SK-N-MC (cell line): ENCODE data around the gene CPB2.

ENCODE experiments used
- DNase-seq: peaks from one replicate; pipeline ENCODE4 v3.0.0-alpha.2; 2011; ENCODE audit warnings: low read depth, low spot score
- H3K27ac ChIP-seq: fragments of 200-600 bp; sonication (generic); 2 replicates; pipeline ENCODE4 v1.5.1; 2016; ENCODE audit warnings: mixed run types
- H3K36me3 ChIP-seq: fragments of 200-600 bp; sonication (generic); 2 replicates; pipeline ENCODE4 v1.6.1; 2017; ENCODE audit warnings: antibody characterized with exemption, low read length, mixed read lengths; ENCODE audit not compliant: insufficient read depth
- H3K4me3 ChIP-seq: fragments of 200-600 bp; sonication (generic); 2 replicates; pipeline ENCODE4 v1.5.1; 2016
- H3K9ac ChIP-seq: fragments of 200-600 bp; sonication (generic); 2 replicates; pipeline ENCODE4 v1.8.0; 2017; ENCODE audit warnings: mixed run types, mixed read lengths; ENCODE audit not compliant: insufficient read length
- H3K9me3 ChIP-seq: fragments of 200-600 bp; sonication (generic); 2 replicates; pipeline ENCODE4 v1.6.1; 2017; ENCODE audit warnings: low read depth, mild to moderate bottlenecking, antibody characterized with exemption, low read length, moderate library complexity, mixed read lengths
- EZH2 ChIP-seq: fragments of 200-600 bp; sonication (generic); IDR thresholded peaks from one replicate; pipeline ENCODE4 v1.6.1; 2017; ENCODE audit warnings: antibody characterized with exemption
- FOXP2 ChIP-seq: optimal IDR thresholded peaks from 2 replicates; pipeline ENCODE3; 2011; ENCODE audit warnings: mild to moderate bottlenecking, moderate library complexity; ENCODE audit not compliant: insufficient read depth; ENCODE audit errors: extremely low read length, control extremely low read depth
- POLR2AphosphoS5 ChIP-seq: IDR thresholded peaks from 2 replicates; pipeline ENCODE4 v1.6.1; 2012; ENCODE audit warnings: mild to moderate bottlenecking, low read depth, low read length, borderline replicate concordance

CPB2 gene

DNA sequence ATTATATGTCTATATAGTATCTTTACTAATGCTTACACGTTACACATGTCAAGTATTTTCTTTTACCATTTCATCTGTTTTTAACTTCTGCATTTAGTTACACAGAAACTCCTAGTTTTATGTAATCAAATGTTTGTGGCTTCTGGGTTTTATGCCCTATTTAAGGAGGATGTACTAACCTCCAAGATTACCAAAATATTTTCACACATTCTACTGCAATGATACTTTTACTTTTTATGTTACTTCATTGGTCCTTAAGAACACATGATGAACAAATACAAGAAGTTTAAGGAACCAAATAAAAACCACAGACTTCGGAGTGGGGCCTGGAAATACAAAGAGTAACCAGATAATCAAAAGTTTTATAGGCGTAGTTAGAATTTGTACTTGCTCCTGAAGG is 89.5 kb downstream of the CPB2 start:
- no peaks in the 10 kb centered on the region for H3K9me3 ChIP-seq
- DNase-seq, result no peak
- H3K4me3 ChIP-seq, result no peak overlapping the region
- H3K27ac ChIP-seq, result peak overlapping the region; percentile 79
- TF ChIP-seq EZH2, result no peak
- TF ChIP-seq FOXP2, result no peak
- no peak for TF ChIP-seq POLR2AphosphoS5
- peaks cover 75% of the 10 kb centered on the region for H3K36me3 ChIP-seq
- H3K9ac ChIP-seq, result no peak overlapping the region

DNA sequence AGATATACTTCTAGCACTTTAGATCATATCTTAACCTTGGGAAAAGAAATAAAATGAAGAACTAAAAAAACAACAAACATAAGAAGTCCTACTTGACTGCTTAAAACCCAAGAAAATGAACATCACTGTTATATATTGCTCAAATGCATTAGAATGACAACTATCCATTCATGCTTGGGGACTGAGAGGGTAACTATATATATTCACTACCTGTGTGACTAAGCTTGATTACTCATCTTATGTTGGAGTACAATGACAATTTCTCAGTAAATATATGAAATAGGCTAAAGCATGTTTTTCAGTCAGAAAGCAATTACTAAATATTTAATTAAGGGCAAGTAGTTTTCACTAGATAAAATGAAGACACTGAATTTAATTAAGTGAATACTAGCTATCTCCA is 92.4 kb downstream of the CPB2 start:
- no peak overlapping the region for H3K9ac ChIP-seq
- H3K27ac ChIP-seq, result peak overlapping the region; percentile 78
- no peak overlapping the region for H3K4me3 ChIP-seq
- DNase-seq, result no peak
- no peaks in the 10 kb centered on the region for H3K9me3 ChIP-seq
- TF ChIP-seq FOXP2 (no peak), EZH2 (no peak), POLR2AphosphoS5 (no peak)
- peaks cover 78% of the 10 kb centered on the region for H3K36me3 ChIP-seq

DNA sequence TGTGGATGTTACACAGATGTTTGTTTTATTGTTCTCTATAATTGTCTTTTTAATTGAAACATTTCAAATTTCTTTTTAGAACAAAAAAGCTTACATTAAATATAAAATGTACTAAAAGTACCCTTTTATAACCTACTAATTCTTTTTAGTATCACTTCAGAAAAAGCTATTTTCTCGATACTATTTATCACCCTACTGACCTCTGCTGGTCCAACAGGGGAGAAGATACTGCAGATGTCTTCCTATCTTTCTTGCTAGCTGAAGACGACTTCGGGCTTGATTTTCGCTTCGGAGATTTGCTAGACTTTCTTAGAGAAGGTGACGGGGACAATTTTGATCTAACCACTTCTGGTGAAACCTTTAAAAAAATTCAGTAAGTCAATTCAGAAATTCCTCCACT is 94.7 kb downstream of the CPB2 start:
- TF ChIP-seq POLR2AphosphoS5 (no peak), FOXP2 (no peak), EZH2 (no peak)
- DNase-seq, result peak; percentile 32
- peaks cover 74% of the 10 kb centered on the region for H3K36me3 ChIP-seq
- H3K9ac ChIP-seq, result no peak overlapping the region
- H3K27ac ChIP-seq, result peak overlapping the region; percentile 78
- H3K9me3 ChIP-seq, result no peaks in the 10 kb centered on the region
- no peak overlapping the region for H3K4me3 ChIP-seq

DNA sequence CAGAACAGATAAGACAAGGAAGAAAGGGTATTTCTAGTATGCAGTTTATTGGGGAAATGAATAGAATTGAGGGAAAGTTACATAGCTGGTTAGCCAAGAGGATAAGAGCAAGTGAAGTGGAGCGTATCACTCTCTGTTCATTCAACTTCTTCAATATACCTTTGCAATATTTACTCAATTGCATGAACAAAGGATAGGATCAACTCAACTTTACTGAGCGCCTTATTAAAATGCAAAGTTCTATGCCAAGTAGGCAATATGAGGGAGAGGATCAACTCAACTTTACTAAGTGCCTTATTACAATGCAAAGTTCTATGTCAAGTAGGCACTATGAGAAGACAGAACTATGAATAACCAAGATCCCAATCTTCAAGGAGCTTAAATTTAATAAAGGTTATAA is 96.2 kb downstream of the CPB2 start:
- Histone ChIP-seq H3K4me3 (no peak overlapping the region), H3K27ac (peak overlapping the region; percentile 78), H3K9me3 (no peaks in the 10 kb centered on the region), H3K9ac (no peak overlapping the region), H3K36me3 (peaks cover 81% of the 10 kb centered on the region)
- TF ChIP-seq EZH2, result no peak
- TF ChIP-seq POLR2AphosphoS5, result no peak
- no peak for DNase-seq

DNA sequence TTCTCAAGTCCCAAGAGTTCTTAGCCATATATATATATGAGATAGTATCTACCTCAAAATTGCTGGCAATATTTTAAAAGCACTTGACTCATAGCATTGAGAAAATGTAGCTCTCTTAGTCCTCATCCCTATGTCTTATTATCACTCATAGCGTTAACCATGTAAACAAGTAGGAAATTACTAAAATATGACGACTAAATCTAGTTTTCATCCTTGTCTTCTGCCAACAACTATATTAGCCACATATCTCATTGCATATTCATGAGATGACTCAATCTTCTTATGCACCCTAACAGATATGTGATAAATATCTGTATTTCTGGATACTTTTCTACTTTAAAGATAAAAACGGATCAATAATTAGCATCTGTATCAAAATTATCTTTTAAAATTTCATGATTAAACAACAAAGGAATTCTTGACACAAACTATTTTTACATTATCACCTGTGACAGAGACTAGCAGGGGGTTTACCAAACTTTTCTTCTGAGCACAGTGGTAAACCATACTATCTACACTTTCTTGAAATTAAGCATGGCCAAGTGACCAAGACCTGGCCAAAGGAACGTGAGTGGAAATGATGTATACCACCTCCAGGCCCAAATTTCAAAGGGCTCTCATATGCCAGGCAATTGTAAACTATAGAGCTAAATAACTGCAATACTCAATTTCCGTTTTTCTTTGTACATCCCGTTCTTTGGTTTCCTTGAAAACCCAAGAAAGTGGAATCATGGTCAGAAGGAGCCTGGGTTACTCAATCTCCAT is 98.0 kb downstream of the CPB2 start:
- DNase-seq, result no peak
- Histone ChIP-seq H3K9me3 (no peaks in the 10 kb centered on the region), H3K27ac (peak overlapping the region; percentile 78), H3K4me3 (no peak overlapping the region), H3K9ac (no peak overlapping the region), H3K36me3 (peaks cover 88% of the 10 kb centered on the region)
- TF ChIP-seq FOXP2, result no peak

DNA sequence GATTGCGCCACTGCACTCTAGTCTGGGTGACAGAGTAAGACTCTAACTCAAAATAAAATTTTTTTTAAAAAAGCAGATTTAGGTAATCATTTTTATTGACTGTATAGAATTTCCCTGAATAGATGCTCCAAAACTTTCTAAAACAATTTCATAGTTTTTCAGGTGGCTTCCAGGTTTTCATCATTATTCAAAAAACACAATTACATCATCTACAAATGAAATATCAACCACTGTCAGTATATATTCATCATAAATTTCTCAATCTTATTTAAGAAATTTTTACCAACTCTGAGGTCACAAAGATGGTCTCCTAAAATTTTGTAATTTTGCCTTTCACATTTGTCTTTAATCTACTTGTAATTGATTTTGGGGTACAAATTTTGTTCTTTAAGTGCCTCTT is 100.3 kb downstream of the CPB2 start:
- TF ChIP-seq POLR2AphosphoS5 (no peak), EZH2 (no peak), FOXP2 (no peak)
- DNase-seq, result no peak
- Histone ChIP-seq H3K36me3 (peaks cover 93% of the 10 kb centered on the region), H3K4me3 (no peak overlapping the region), H3K27ac (no peak overlapping the region), H3K9me3 (no peaks in the 10 kb centered on the region), H3K9ac (no peak overlapping the region)
